ENCODE measurements around the gene ABHD2.

The ABHD2 gene

GRCh38 chr15:89211678-89212170 lies 123.5 kb downstream of the ABHD2 start:
- Histone ChIP-seq H3K9me3 (ENCODE audit: severe bottlenecking) (no peaks in the 10 kb centered on the region), H3K4me3 (ENCODE audit: low read depth, low read length) (no peak overlapping the region), H3K36me3 (no peaks in the 10 kb centered on the region), H3K27me3 (ENCODE audit: insufficient read depth, low read depth, severe bottlenecking) (no peaks in the 10 kb centered on the region), H3K27ac (no peak overlapping the region)
- no peak for DNase-seq
- TF ChIP-seq CTCF (IDR thresholded peaks at IDR 0.05; ENCODE audit: low read depth, low read length): no peak

GRCh38 chr15:89215627-89216026 lies 127.4 kb downstream of the ABHD2 start:
- Histone ChIP-seq H3K36me3 (no peaks in the 10 kb centered on the region), H3K27ac (no peak overlapping the region), H3K9me3 (ENCODE audit: severe bottlenecking) (no peaks in the 10 kb centered on the region), H3K4me3 (ENCODE audit: low read depth, low read length) (no peak overlapping the region), H3K27me3 (ENCODE audit: insufficient read depth, low read depth, severe bottlenecking) (no peaks in the 10 kb centered on the region)
- TF ChIP-seq CTCF (IDR thresholded peaks at IDR 0.05; ENCODE audit: low read depth, low read length): no peak
- DNase-seq: no peak

- Histone ChIP-seq H3K36me3 (no peaks in the 10 kb centered on the region), H3K9me3 (ENCODE audit: severe bottlenecking) (no peaks in the 10 kb centered on the region), H3K27me3 (ENCODE audit: insufficient read depth, low read depth, severe bottlenecking) (no peaks in the 10 kb centered on the region), H3K4me3 (ENCODE audit: low read depth, low read length) (no peak overlapping the region), H3K27ac (no peak overlapping the region)
- no peak for DNase-seq
- TF ChIP-seq CTCF (IDR thresholded peaks at IDR 0.05; ENCODE audit: low read depth, low read length): no peak
Measured at GRCh38 chr15:89217031-89217430, 128.8 kb downstream of the ABHD2 start.

GRCh38 chr15:89217686-89218376 lies 129.6 kb downstream of the ABHD2 start:
- Histone ChIP-seq H3K4me3 (ENCODE audit: low read depth, low read length) (no peak overlapping the region), H3K27ac (no peak overlapping the region), H3K9me3 (ENCODE audit: severe bottlenecking) (no peaks in the 10 kb centered on the region), H3K36me3 (no peaks in the 10 kb centered on the region), H3K27me3 (ENCODE audit: insufficient read depth, low read depth, severe bottlenecking) (no peaks in the 10 kb centered on the region)
- no peak for TF ChIP-seq CTCF (IDR thresholded peaks at IDR 0.05; ENCODE audit: low read depth, low read length)
- no peak for DNase-seq

- Histone ChIP-seq H3K27ac (no peak overlapping the region), H3K4me3 (ENCODE audit: low read depth, low read length) (no peak overlapping the region), H3K36me3 (no peaks in the 10 kb centered on the region), H3K9me3 (ENCODE audit: severe bottlenecking) (no peaks in the 10 kb centered on the region), H3K27me3 (ENCODE audit: insufficient read depth, low read depth, severe bottlenecking) (no peaks in the 10 kb centered on the region)
- no peak for DNase-seq
- TF ChIP-seq CTCF (IDR thresholded peaks at IDR 0.05; ENCODE audit: low read depth, low read length): no peak
Measured at GRCh38 chr15:89218531-89218930, 130.3 kb downstream of the ABHD2 start.

- no peaks in the 10 kb centered on the region for H3K27me3 ChIP-seq (ENCODE audit: insufficient read depth, low read depth, severe bottlenecking)
Measured at GRCh38 chr15:89221543-89221942, 133.3 kb downstream of the ABHD2 start, which contains the start of gene RLBP1. RLBP1 (minus strand) TSS chr15:89221579; CDS start chr15:89218975, 2,604 bp downstream.

More at GRCh38 chr15:89221543-89221942, 133.3 kb downstream of the ABHD2 start, which contains the start of gene RLBP1:
- H3K36me3 ChIP-seq: no peaks in the 10 kb centered on the region
- DNase-seq: no peak
- H3K4me3 ChIP-seq (ENCODE audit: low read depth, low read length): no peak within 1 kb of the TSS
- no peak for TF ChIP-seq CTCF (IDR thresholded peaks at IDR 0.05; ENCODE audit: low read depth, low read length)
- H3K27ac ChIP-seq: no peak within 1 kb of the TSS
- no peaks in the 10 kb centered on the region for H3K9me3 ChIP-seq (ENCODE audit: severe bottlenecking)
